Vagina (tissue), 2 donors: ENCODE measurements around the gene THEM5.

Experiments used
- CTCF ChIP-seq, 3 experiments: fragments of 450-650 bp in 2 of 3; fragments of 200-600 bp in 1 of 3; sonication (generic) in 1 of 3; IDR thresholded peaks; one replicate each; pipeline ENCODE4 v1.5.1; 2017 to 2019; ENCODE audit warnings: antibody characterized with exemption in 3 of 3, mild to moderate bottlenecking in 2 of 3, moderate library complexity in 2 of 3
- POLR2A ChIP-seq, 2 donors: fragments of 450-650 bp; IDR thresholded peaks; one replicate each; pipeline ENCODE4 v1.6.1; 2017; ENCODE audit warnings: antibody characterized with exemption in 2 of 2, mild to moderate bottlenecking in 2 of 2, moderate library complexity in 2 of 2

- TF ChIP-seq POLR2A (IDR thresholded peaks at IDR 0.05): no peak
- TF ChIP-seq CTCF (IDR thresholded peaks at IDR 0.05): no peak
These were observed 24.6 kb downstream of the THEM5 start for GRCh38 chr1:151828921-151829320.
